K562 (cell line): ENCODE results near the gene KRT14.

Experiments used
- HCFC1 ChIP-seq: IDR thresholded peaks from 2 replicates; pipeline ENCODE4 v1.6.1; 2012; ENCODE audit warnings: low read depth, low read length, improper control_type of control experiment
- KLF1 ChIP-seq: fragments of 450-650 bp; IDR thresholded peaks from 2 replicates; pipeline ENCODE4 v1.6.1; 2016; ENCODE audit warnings: missing genetic modification characterization, missing compliant biosample characterization
- RCOR1 ChIP-seq, 2 experiments: IDR thresholded peaks; 2 replicates each; pipeline ENCODE4 v1.6.1; 2012; ENCODE audit warnings: low read depth in 2 of 2, low read length in 2 of 2, borderline replicate concordance in 1 of 2, improper control_type of control experiment in 1 of 2
- RFX7 ChIP-seq: fragments of 250-450 bp; sonication (Bioruptor Pico); IDR thresholded peaks from 2 replicates; pipeline ENCODE4 v1.5.1; 2021; ENCODE audit warnings: mild to moderate bottlenecking
- SRF ChIP-seq, 2 experiments: fragments of 250-450, 450-650 bp in 1 of 2; sonication (Bioruptor Pico) in 1 of 2; sonication (generic) in 1 of 2; formaldehyde crosslinking; IDR thresholded peaks; 2 replicates each; pipeline versions ENCODE4 v1.5.0 to v1.5.1; 2020 to 2022; ENCODE audit warnings: mild to moderate bottlenecking in 1 of 2, missing genetic modification reagents in 1 of 2
- TF ChIP-seq, protein P1 (sequence below), 3 experiments: IDR thresholded peaks in 2 of 3; conservative IDR thresholded peaks in 1 of 3; 2 replicates each; pipeline ENCODE4 v1.5.1; 2011 to 2012; ENCODE audit warnings: low read length in 3 of 3, mild to moderate bottlenecking in 3 of 3, control low read depth in 2 of 3, improper control_type of control experiment in 1 of 3, inconsistent platforms in 1 of 3, low read depth in 1 of 3, mixed read lengths in 1 of 3, moderate library complexity in 1 of 3; ENCODE audit not compliant: insufficient read depth in 2 of 3
- TF ChIP-seq, protein P2 (sequence below): fragments of 250-450 bp; sonication (Bioruptor Pico); IDR thresholded peaks from 2 replicates; pipeline ENCODE4 v1.5.0; 2020; ENCODE audit warnings: mild to moderate bottlenecking

DNA sequence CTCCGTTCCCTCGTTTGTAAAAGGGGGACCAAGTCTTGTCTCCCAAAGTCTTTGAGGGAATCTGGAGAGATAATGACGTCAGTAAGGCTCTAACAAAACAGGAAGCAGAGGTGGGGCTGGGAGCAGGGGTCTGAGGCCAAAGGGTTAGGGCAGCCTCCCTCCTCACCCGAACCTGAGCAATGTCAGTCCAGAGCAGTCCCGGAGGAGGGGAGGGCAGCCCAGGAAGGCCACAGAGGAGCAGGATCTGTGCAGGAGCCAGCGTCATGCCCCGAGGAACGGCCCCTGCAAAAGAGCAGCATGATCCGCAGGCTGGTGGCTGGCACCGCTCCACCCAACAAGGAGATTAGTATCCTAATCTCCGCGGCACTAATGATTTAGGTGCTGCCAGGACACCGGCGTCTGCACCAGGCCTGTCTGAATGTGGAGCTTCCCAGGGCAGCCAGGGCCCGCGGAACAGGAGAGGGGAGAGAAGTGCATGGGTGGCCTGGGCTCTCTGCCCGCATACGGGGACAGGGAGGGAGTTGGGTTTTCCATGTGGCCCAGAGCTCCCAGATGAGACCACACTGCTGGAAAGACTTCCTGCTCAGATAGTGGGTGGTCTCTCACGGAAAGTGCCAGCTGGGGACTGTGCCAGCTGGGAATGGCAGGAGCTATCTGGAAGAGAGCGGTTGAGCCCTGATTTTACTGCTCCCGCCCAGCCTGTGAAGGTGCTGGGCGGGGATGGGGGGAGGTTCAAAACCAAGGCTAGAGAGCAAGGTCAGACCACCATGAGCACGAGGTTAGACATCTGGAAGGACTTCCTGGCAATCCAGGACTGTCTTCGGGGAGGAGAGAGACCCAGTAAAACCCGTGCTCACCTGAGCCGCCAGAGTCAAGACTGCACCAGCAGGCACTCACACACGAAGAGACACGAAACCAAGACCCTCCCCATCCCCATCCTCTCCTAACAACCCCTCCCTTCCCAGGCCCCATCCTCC is 48.7 kb upstream of the KRT14 start:
- TF ChIP-seq SRF (CRISPR knock-in tag; IDR thresholded peaks at IDR 0.05) = no peak
- TF ChIP-seq RCOR1 (IDR thresholded peaks at IDR 0.05; ENCODE audit: borderline replicate concordance in 1 of 2, low read depth in 2 of 2, low read length in 2 of 2) = no peak
- no peak for TF ChIP-seq HCFC1
- TF ChIP-seq KLF1 (tag) = no peak
- TF ChIP-seq, protein P1, sequence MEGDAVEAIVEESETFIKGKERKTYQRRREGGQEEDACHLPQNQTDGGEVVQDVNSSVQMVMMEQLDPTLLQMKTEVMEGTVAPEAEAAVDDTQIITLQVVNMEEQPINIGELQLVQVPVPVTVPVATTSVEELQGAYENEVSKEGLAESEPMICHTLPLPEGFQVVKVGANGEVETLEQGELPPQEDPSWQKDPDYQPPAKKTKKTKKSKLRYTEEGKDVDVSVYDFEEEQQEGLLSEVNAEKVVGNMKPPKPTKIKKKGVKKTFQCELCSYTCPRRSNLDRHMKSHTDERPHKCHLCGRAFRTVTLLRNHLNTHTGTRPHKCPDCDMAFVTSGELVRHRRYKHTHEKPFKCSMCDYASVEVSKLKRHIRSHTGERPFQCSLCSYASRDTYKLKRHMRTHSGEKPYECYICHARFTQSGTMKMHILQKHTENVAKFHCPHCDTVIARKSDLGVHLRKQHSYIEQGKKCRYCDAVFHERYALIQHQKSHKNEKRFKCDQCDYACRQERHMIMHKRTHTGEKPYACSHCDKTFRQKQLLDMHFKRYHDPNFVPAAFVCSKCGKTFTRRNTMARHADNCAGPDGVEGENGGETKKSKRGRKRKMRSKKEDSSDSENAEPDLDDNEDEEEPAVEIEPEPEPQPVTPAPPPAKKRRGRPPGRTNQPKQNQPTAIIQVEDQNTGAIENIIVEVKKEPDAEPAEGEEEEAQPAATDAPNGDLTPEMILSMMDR (IDR thresholded peaks at IDR 0.05 in 2 of 3, conservative IDR thresholded peaks at IDR 0.05 in 1 of 3; ENCODE audit: insufficient read depth in 2 of 3, low read depth in 1 of 3, low read length in 3 of 3) = no peak
- TF ChIP-seq RFX7 (CRISPR knock-in tag) = no peak
- TF ChIP-seq, protein P2, sequence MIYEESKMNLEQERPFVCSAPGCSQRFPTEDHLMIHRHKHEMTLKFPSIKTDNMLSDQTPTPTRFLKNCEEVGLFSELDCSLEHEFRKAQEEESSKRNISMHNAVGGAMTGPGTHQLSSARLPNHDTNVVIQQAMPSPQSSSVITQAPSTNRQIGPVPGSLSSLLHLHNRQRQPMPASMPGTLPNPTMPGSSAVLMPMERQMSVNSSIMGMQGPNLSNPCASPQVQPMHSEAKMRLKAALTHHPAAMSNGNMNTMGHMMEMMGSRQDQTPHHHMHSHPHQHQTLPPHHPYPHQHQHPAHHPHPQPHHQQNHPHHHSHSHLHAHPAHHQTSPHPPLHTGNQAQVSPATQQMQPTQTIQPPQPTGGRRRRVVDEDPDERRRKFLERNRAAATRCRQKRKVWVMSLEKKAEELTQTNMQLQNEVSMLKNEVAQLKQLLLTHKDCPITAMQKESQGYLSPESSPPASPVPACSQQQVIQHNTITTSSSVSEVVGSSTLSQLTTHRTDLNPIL (CRISPR knock-in tag) = no peak
